Measurements from ENCODE around the gene PSD4. TPM values are rescaled to one million over a fixed set of nuclear protein-coding genes. Genes with fewer than 3 reads are reported as not detected.

PSD4 gene
- total and polyA plus RNA-seq, 2 of the 8 experiments (the other 6 are each of a cell fraction or from before 2014, with no cell fraction given) = 0.53 to 1.2 TPM

- Histone ChIP-seq H2BK12ac (ENCODE audit: low read depth, low read length) (no peak overlapping the region; the same call in 1 of the 2 replicates), H4K20me1 (replicated peaks in 1 of 2; ENCODE audit: control insufficient read depth in 1 of 2, insufficient read depth in 2 of 2, low read length in 2 of 2) (no peaks in the 10 kb centered on the region), H3K9me3 (ENCODE audit: insufficient read depth in 2 of 2, low read depth in 1 of 2, low read length in 1 of 2) (no peaks in the 10 kb centered on the region), H3K56ac (replicated peaks; ENCODE audit: insufficient read length, low read depth, low read length) (no peak overlapping the region), H3K4ac (replicated peaks; ENCODE audit: insufficient read length, low read depth, low read length) (no peak overlapping the region), H3K36me3 (ENCODE audit: control insufficient read depth in 2 of 4, insufficient read depth in 4 of 4, low read length in 3 of 4) (no peaks in the 10 kb centered on the region), H2AFZ (ENCODE audit: low read length) (no peak overlapping the region), H2AK5ac (ENCODE audit: low read depth, low read length) (no peak overlapping the region), H3K27ac (ENCODE audit: low read depth, low read length) (no peak overlapping the region), H4K91ac (replicated peaks; ENCODE audit: insufficient read length, low read length) (no peak overlapping the region), H3K14ac (ENCODE audit: insufficient read length) (no peak overlapping the region), H2BK15ac (ENCODE audit: low read length) (peak overlapping the region; percentile 97; the same call in 1 of the 2 replicates), H3K9ac (replicated peaks in 1 of 4; ENCODE audit: extremely low read depth in 1 of 4, low read depth in 3 of 4, low read length in 3 of 4) (no peak overlapping the region; a peak in 1 of 7 replicates), H3K4me1 (replicated peaks in 1 of 4; ENCODE audit: control insufficient read depth in 3 of 4, insufficient read depth in 4 of 4, low read length in 3 of 4) (no peaks in the 10 kb centered on the region; a peak in 3 of 7 replicates), H4K5ac (ENCODE audit: insufficient read length, low read depth, low read length) (no peak overlapping the region), H2BK20ac (ENCODE audit: low read length) (peak overlapping the region; percentile 75; the same call in 1 of the 2 replicates), H4K8ac (ENCODE audit: extremely low read depth, insufficient read depth, low read length) (peak overlapping the region; percentile 16; the same call in 1 of the 2 replicates), H3K4me2 (ENCODE audit: insufficient read depth in 1 of 2, low read depth in 2 of 2, low read length in 2 of 2) (no peak overlapping the region), H3K79me2 (ENCODE audit: control insufficient read depth in 1 of 2, insufficient read depth in 2 of 2, low read length in 2 of 2) (no peaks in the 10 kb centered on the region), H2BK120ac (replicated peaks; ENCODE audit: low read depth, low read length) (no peak overlapping the region), H3K23me2 (ENCODE audit: low read depth, low read length) (peaks cover 2% of the 10 kb centered on the region; the same call in 1 of the 2 replicates), H2BK5ac (ENCODE audit: low read depth, low read length) (no peak overlapping the region), H3K4me3 (ENCODE audit: extremely low read depth in 1 of 4, insufficient read depth in 2 of 4, low read depth in 3 of 4, low read length in 4 of 4) (no peak overlapping the region), H3K18ac (ENCODE audit: extremely low read depth, low read length) (no peak overlapping the region), H3K27me3 (replicated peaks in 1 of 4; ENCODE audit: control insufficient read depth in 3 of 4, extremely low read depth in 1 of 4, insufficient read depth in 3 of 4, low read length in 3 of 4) (peaks cover 0 to 2% (median 0%) of the 10 kb centered on the region in 4 experiments; a peak in 1 of 7 replicates), H3K23ac (ENCODE audit: insufficient read length) (no peak overlapping the region), H3K79me1 (ENCODE audit: low read depth, low read length) (no peaks in the 10 kb centered on the region)
- FAIRE-seq (no peak), DNase-seq (ENCODE audit: low read depth in 1 of 2, low spot score in 2 of 2) (no peak)
- POLR2A ChIA-PET (ENCODE audit: partially characterized antibody) = interaction anchor here (2.4 kb wide), 1 partner anchor 10 kb away, joined by 7 read pairs; no protein-coding TSS in a partner anchor
- CTCF ChIA-PET (ENCODE audit: partially characterized antibody) = interaction anchor here (0.6 to 16.5 kb wide), 22 partner anchors 9 to 761 kb away, joined by 3 to 253 read pairs (median 20); partner anchors contain the start of gene PSD4
- 88% methylated on average over 12 of the region's 13 CpGs; no CpG with 5 or more reads in 1 of the 2 experiments for WGBS, 2 experiments (ENCODE audit: extremely low coverage in 1 of 2, insufficient coverage in 1 of 2, insufficient read length in 1 of 2, insufficient replicate concordance in 2 of 2, low coverage in 1 of 2, low lambda C conversion rate in 2 of 2, missing lambda C conversion rate in 1 of 2)
- TF ChIP-seq BRCA1 (IDR thresholded peaks at IDR 0.05; ENCODE audit: low read depth, low read length) (no peak), RFX5 (IDR thresholded peaks at IDR 0.05; ENCODE audit: borderline replicate concordance, low read depth, low read length) (no peak), RAD21 (IDR thresholded peaks at IDR 0.05 in 1 of 2, conservative IDR thresholded peaks at IDR 0.05 in 1 of 2; ENCODE audit: low read depth in 2 of 2, low read length in 2 of 2) (peak in 1 of 2 experiments; percentile 5; a peak in 1 of 4 replicates), SIX5 (IDR thresholded peaks at IDR 0.05; ENCODE audit: low read depth, low read length) (no peak), KDM1A (IDR thresholded peaks at IDR 0.05; ENCODE audit: borderline replicate concordance, low read length) (no peak)
- TF ChIP-seq, protein P1, sequence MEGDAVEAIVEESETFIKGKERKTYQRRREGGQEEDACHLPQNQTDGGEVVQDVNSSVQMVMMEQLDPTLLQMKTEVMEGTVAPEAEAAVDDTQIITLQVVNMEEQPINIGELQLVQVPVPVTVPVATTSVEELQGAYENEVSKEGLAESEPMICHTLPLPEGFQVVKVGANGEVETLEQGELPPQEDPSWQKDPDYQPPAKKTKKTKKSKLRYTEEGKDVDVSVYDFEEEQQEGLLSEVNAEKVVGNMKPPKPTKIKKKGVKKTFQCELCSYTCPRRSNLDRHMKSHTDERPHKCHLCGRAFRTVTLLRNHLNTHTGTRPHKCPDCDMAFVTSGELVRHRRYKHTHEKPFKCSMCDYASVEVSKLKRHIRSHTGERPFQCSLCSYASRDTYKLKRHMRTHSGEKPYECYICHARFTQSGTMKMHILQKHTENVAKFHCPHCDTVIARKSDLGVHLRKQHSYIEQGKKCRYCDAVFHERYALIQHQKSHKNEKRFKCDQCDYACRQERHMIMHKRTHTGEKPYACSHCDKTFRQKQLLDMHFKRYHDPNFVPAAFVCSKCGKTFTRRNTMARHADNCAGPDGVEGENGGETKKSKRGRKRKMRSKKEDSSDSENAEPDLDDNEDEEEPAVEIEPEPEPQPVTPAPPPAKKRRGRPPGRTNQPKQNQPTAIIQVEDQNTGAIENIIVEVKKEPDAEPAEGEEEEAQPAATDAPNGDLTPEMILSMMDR (IDR thresholded peaks at IDR 0.05; ENCODE audit: control extremely low read depth in 1 of 3, insufficient read depth in 1 of 3, low read depth in 1 of 3, low read length in 3 of 3) = peak in 2 of 3 experiments; percentile 14 to 21; a peak in 2 of 4 replicates
Observed at GRCh38 chr2:113202305-113203216, 28.8 kb downstream of the PSD4 start.
